Measurements from ENCODE around the gene ABCC4.

- TF ChIP-seq CTCF (IDR thresholded peaks at IDR 0.05) (no peak), POLR2A (IDR thresholded peaks at IDR 0.05) (no peak)
Measured at GRCh38 chr13:95122063-95122462, 179.2 kb downstream of the ABCC4 start.
